GM23338 (cell line): ENCODE measurements around the gene THOP1.

Source experiments
- EZH2phosphoT487 ChIP-seq: fragments of 200-600 bp; sonication (generic); IDR thresholded peaks from one replicate; pipeline ENCODE4 v1.8.1; 2018; ENCODE audit warnings: antibody characterized with exemption; ENCODE audit not compliant: unreplicated experiment
- ZNF114 ChIP-seq: fragments of 250-450 bp; sonication (Bioruptor Pico); IDR thresholded peaks from 2 replicates; pipeline ENCODE4 v1.5.0; 2020; ENCODE audit warnings: mild to moderate bottlenecking, moderate library complexity
- TF ChIP-seq, protein P1 (sequence below), 2 experiments: fragments of 200-600 bp in 1 of 2; sonication (generic) in 1 of 2; conservative IDR thresholded peaks; 2 replicates each; pipeline versions ENCODE4 v1.5.1 to v1.6.1; 2016 to 2017; ENCODE audit warnings: antibody characterized with exemption in 2 of 2, low read depth in 2 of 2, mild to moderate bottlenecking in 2 of 2, moderate library complexity in 1 of 2
- TF ChIP-seq, protein P2 (sequence below): IDR thresholded peaks from one replicate; pipeline ENCODE4 v1.6.1; 2018; ENCODE audit warnings: antibody characterized with exemption; ENCODE audit not compliant: unreplicated experiment

DNA sequence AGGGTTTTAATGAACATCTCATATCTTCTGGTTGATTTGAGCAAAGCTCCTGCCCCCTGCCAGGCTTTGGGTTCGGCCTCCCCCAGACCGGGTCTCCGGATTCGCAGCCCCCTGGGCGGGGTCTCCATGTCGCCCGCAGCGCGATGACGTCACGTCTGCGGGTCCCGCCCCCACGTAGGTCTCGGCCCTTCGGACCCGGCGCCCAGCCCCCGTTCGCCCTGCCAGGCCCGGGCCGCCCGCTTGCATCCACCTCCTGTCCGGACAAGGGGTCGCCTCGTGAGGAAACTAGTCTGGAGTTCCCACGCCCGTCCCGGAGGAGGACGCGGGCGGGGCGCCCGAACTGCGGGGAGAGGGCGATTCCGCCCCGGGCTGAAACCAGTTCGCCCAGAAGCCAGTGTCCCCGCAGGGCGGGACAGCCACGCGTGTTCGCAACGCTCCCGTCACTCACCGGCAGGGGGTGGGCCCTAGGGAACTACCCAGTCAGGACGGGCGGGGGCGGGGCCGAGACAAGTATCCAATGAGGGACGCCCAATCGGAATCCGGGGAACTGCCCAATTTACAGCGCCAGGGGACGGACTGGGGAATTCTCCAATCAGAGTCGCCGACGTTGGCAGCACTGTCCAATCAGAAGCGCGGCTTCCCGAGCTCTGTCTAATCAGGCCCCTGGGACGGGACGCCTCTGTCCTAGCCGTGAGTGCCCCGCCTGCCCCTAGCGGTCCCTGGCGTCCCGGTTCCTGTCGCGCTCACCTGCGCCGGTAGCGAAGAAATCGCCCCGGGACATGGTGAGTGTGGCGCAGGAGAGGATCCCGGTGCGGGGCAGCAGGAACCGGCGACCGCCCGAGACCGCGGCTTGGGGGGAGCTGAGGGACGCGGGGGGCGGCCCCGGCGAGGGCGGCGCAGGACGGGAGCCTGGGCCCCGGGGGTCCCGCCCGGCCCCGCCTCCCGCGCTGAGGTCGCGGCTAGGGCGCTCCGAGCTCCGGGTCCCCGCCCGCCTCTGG lies 55.8 kb downstream of the THOP1 start, which contains the start of gene ZNF555:
- TF ChIP-seq, protein P1, sequence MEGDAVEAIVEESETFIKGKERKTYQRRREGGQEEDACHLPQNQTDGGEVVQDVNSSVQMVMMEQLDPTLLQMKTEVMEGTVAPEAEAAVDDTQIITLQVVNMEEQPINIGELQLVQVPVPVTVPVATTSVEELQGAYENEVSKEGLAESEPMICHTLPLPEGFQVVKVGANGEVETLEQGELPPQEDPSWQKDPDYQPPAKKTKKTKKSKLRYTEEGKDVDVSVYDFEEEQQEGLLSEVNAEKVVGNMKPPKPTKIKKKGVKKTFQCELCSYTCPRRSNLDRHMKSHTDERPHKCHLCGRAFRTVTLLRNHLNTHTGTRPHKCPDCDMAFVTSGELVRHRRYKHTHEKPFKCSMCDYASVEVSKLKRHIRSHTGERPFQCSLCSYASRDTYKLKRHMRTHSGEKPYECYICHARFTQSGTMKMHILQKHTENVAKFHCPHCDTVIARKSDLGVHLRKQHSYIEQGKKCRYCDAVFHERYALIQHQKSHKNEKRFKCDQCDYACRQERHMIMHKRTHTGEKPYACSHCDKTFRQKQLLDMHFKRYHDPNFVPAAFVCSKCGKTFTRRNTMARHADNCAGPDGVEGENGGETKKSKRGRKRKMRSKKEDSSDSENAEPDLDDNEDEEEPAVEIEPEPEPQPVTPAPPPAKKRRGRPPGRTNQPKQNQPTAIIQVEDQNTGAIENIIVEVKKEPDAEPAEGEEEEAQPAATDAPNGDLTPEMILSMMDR (conservative IDR thresholded peaks at IDR 0.05; ENCODE audit: low read depth in 2 of 2): 0 out of 4 replicates have a peak, but pooled peaks of 1 of the 2 experiments have one; percentile 23
- TF ChIP-seq EZH2phosphoT487 (no peak), ZNF114 (CRISPR knock-in tag) (peak; percentile 58; the same call in 1 of the 2 replicates)
- TF ChIP-seq, protein P2, sequence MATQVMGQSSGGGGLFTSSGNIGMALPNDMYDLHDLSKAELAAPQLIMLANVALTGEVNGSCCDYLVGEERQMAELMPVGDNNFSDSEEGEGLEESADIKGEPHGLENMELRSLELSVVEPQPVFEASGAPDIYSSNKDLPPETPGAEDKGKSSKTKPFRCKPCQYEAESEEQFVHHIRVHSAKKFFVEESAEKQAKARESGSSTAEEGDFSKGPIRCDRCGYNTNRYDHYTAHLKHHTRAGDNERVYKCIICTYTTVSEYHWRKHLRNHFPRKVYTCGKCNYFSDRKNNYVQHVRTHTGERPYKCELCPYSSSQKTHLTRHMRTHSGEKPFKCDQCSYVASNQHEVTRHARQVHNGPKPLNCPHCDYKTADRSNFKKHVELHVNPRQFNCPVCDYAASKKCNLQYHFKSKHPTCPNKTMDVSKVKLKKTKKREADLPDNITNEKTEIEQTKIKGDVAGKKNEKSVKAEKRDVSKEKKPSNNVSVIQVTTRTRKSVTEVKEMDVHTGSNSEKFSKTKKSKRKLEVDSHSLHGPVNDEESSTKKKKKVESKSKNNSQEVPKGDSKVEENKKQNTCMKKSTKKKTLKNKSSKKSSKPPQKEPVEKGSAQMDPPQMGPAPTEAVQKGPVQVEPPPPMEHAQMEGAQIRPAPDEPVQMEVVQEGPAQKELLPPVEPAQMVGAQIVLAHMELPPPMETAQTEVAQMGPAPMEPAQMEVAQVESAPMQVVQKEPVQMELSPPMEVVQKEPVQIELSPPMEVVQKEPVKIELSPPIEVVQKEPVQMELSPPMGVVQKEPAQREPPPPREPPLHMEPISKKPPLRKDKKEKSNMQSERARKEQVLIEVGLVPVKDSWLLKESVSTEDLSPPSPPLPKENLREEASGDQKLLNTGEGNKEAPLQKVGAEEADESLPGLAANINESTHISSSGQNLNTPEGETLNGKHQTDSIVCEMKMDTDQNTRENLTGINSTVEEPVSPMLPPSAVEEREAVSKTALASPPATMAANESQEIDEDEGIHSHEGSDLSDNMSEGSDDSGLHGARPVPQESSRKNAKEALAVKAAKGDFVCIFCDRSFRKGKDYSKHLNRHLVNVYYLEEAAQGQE: no peak
